Hepatocyte (in vitro differentiated cells): Measurements from ENCODE around the gene ANKS6.

Experiments used
- CTCF ChIP-seq: fragments of 200-600 bp; sonication (generic); IDR thresholded peaks from 2 replicates; pipeline ENCODE4 v1.5.1; 2016; ENCODE audit warnings: antibody characterized with exemption, mild to moderate bottlenecking; ENCODE audit not compliant: poor library complexity
- EZH2phosphoT487 ChIP-seq: fragments of 200-600 bp; sonication (generic); IDR thresholded peaks from one replicate; pipeline ENCODE4 v1.6.1; 2018; ENCODE audit warnings: antibody characterized with exemption, mild to moderate bottlenecking, low read depth, moderate library complexity; ENCODE audit not compliant: unreplicated experiment, severe bottlenecking

- TF ChIP-seq CTCF (no peak), EZH2phosphoT487 (no peak)
Measured at GRCh38 chr9:98838155-98838867, 42.0 kb upstream of the ANKS6 start.
